GM19467 (cell line): ENCODE measurements around the gene NDUFB1.

ENCODE experiments used
- ATAC-seq: cut with Tn5 transposase; IDR thresholded peaks from one replicate; pipeline ENCODE4 v1.9.1; 2021; ENCODE audit warnings: mild to moderate bottlenecking, moderate library complexity; ENCODE audit not compliant: unreplicated experiment

NDUFB1 gene

DNA sequence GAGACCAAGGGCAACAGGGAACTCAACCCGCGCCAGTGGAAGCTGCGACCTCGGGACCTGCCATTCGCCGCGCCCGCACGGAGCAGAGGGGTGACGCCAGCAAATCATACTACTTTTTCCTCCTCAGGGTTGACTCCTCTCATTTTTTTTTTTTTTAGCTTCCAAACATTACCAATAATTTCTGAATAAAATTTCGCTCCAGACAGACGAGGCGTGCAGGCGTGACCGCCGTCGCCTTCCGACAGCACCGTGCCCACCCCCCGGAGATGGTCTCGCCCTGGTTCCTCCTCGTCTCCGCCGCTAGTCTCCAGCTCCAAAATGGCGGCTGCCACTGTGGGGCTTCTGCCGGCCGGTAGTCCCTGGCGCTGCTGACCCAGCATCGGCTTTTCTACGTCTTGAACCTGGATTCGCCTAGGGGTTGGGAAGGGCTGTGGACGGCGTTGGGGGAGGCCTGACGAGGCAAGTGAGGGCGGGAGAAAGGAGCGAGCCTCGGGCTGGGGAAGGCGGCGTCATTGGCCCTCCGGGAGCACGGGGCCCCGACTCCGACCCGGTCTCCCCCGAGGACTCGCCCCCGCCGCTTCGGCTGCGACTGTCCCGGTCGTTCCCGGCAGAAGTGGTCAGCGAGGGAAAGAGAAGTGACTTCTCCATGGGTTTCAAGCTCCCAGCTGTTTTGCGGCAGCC is at the start of gene NDUFB1, which contains the start of gene CPSF2:
NDUFB1 (minus strand) TSS at position 37 of the 681 bp plus-strand sequence. CDS start 4,069 bp downstream, outside the sequence.
CPSF2 (plus strand) TSS at position 300 of the 681 bp plus-strand sequence. CDS start 9,016 bp downstream, outside the sequence.
- ATAC-seq: peak; percentile 75

DNA sequence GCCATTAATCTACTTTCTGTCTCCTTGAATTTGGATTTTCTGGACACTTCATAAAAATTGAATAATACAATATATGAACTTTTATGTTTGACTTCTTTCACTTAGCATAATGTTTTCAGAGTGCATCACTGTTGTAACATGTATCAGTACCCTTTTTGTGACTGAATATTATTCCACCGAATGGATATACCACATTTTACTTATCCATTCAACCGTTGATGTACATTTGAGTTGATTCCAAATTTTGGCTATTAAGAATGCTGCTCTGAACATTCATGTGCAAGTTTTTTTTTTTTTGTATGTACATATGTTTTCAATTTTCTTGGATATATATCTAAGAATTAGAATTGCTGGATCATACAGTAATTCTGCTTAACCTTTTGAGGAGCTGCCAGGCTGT is 43.5 kb upstream of the NDUFB1 start:
- no peak for ATAC-seq

DNA sequence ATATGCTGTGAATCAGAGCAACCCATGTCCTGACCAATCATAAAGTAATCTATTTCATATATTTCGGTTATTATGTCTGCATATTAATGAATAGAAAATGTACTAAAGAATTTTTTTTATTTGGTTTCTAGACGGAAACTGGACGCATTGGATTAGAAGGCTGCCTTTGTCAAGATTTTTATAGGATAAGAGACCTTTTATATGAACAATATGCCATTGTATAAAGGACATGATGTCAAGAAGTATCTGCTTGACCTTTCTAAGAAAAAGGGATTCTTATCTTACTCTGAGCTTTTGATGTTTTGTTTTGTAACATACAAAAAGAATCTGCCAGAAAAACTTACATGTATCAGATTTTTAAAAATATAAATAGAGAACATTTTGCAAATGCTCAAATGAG is 40.0 kb upstream of the NDUFB1 start:
- ATAC-seq: no peak

DNA sequence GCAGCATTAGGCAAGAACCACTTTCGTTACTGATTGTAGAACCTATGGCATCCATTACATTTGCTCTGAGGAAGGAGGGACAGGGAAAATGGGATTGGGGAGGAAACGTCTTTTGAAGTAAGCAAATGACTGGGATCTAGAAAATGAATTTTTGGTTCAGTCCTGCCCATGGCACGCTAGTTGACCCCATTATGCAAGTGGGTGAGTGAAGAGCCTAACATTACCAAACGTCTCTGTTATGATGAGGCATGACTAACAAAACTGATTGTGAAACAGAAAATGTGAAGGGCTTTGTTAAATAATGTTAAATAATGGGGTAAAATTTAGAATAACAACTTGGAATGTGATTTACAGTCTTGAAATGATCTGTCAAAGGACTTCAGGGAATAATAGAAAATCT is 39.1 kb upstream of the NDUFB1 start:
- ATAC-seq: no peak

DNA sequence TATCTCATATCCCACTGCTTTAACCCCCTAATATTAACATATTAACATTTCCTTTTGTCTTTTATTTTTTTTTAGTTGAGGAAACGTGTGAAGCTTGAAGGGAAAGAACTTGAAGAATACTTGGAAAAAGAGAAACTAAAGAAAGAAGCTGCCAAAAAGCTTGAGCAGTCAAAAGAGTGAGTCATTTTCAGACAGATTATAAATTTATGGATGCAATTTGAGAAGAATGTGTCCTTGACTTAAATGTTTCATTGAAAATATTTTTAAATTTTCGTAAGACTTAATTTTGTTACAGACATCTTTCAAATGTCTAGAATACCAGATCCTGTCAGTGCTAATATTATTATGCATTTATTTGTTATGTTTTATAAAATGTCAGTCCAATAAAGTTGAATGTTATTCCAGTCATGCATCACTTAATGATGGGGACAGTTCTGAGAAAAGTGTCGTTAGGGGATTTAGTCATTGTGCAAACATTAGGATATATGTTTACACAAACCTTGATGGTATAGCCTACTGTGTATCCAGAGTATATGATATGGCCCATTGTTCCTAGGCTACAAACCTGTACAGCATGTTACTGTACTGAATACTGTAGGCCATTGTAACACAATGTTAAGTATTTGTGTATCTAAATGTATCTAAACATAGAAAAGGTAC is 32.9 kb upstream of the NDUFB1 start:
- no peak for ATAC-seq

DNA sequence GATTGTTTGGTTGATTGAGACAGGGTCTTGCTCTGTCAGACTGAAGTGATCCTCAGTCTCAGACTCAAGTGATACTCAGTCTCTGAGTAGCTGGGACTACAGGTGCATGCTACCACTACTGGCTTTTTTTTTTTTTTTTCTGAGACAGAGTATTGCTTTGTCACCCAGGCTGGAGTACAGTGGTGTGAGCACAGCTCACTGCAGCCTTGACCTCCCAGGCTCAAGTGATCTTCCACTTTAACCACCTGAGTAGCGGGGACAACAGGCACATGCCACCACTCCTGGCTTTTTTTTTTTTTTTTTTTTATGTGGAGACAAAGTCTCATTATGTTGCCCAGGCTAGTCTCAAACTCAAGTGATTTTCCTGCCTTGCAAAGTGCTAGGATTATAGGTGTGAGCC is 32.1 kb upstream of the NDUFB1 start:
- ATAC-seq: no peak

DNA sequence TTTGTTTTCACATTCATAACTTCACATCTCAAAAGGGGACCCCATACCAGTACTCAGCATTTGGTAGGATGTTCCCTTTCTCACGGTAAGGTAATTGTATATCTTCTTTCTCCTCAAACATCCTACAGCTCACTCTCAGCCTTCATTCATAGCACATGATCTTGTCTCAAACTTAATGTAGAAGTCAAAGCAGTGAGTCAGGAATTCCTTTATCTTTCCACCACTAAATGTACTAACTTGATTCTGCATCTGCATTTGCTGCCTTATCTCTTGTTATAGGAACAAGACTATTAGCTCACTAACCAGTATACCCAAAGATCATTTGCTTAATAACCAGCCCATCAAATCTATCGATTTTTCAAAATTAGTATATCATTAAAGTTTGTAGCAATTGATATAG is 23.2 kb upstream of the NDUFB1 start:
- ATAC-seq: no peak

DNA sequence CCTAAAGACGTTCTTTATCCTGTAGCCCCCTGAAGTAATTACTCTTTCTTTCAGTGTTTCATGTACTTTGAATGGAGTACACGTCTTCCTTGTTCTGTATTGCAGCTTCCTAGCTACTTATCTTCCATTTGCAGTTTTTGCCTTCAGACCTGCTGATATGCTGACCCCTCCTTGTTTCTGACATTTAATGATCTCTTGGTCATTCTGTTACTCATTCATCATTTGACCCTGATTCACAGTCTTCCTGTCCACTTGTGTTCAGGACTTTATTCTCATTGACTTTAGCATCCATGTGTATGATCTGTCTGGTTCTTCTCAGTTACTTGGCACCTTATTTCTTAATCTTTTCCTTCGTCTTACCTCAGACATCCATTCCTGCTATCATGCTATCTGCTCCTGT is 22.5 kb upstream of the NDUFB1 start:
- no peak for ATAC-seq

DNA sequence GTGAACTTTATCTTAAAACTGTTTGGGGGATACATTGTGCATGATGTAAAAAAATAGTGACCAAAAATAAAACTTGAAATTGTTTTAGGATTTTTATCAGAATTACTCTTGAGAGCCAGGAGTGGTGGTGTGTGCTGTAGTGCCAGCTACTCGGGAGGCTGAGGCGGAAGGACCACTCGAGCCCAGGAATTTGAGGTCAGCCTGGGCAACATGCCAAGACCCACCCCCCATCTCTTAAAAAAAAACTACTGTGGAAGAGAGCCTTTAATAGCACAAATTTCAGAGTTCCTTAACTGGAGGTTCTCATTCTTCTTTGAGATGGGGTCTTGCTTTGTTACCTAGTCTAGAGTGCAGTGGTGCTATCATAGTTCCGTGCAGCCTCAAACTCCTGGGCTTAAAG is 21.8 kb upstream of the NDUFB1 start:
- ATAC-seq: no peak

DNA sequence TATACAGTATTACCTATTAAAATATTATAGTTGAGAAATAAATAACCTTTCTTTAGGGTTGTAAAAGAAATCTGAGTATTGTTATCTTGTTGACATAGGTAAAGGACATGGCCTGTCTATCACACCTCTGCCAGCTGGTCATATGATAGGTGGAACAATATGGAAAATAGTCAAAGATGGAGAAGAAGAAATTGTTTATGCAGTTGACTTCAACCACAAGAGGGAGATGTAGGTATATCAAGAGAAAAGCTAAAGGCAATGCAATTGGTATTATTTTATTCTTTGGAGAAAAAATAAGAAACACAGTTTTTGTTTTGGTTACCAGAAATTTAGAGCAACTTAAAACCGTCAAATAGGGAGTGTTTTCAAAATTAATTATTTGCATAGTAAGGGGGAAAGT is 13.8 kb upstream of the NDUFB1 start:
- ATAC-seq: no peak

DNA sequence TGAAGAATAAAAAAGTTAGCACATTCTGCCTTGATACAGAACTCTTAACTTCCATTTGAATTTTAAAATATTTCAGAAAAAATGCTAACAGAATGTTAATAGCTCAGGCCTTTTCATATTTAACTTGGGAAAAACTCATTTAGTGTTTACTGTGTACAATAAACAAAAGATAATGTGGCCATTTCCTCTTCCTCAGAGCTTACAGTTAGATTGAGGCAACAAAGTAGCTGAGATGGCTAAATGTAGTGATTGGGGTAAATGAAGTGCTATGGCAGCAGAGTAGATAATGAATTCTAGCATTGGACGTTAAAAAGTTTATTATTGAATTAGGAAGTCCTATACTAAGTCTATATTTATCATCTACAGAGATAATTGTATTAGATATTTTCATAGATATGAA is 12.9 kb upstream of the NDUFB1 start:
- no peak for ATAC-seq

DNA sequence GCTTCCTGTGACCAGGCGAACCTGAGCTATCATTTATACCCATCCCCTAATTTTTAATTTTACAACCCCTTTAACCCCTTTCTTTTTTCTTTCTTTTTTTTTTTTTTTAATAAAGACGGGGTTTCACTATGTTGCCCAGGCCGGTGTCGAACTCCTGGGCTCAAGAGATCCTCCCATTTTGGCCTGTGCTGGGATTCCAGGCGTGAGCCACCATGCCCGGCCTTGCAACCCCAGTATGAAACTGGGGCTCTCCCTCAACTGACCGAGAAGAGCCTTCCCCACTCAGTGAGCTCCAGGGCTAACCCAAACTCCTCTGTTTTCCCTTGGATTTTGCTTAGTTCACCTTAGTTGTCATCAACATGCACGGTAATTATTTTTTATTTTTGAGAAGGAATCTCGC is 1.3 kb upstream of the NDUFB1 start:
- ATAC-seq: no peak

DNA sequence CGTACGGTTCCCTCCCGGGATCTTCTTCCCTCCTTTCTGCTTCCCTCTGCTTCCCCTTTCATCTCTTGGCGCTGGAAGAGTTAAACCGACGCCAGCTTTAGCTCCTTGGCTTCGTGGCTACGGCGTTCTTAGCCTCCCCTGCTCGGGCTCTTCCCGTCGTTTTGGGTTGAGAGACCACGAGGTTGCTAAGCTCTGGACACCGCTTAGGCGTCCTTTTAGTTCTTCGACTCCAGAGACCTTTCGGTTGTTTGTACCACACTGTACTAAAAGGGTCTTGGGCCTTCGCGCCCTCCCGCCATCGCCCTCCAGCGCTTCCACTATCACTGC is 808 bp upstream of the NDUFB1 start:
- ATAC-seq: no peak

DNA sequence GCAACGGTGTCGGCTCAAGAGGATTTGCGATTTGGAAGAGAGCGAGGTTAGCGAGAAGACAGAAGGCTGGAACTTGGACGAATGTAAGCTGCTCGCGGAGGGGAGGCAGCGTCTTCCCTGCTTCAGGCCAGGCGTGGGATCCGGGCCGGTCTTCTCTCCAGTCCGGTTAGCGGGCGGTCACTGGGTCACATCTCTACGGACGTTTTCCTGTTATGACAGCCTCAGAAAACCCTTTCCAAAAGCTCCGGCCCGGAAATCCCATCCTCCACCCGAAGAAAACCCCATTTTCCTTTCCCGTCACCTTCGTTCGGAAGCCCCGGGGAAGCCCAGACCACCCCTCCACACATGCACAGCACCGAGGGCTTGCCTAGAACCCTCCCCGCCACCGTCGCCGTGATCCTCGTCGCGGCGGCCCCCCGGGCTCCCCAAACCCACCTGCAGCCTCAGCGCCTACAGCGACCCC is 268 bp downstream of the NDUFB1 start:
- ATAC-seq: peak; percentile 12

DNA sequence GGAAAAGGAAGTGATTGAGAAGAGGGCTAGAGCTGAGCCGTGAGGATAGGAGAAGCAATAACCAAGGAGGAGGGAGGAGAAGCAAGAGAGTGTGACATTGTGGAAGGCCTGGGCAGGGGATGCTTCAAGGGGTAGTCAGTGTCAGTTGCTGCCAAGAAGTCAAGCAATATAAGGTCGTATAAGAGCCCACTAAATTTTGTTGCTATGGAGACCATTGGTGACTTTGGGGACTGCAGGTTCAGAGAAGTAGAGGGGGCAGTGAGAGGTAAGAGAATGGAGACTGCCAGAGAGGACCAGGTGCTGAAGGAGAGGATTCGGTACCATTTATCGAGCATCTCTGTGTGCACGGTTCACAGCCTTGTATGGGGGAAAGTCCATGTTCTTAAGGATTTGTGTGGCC is 12.0 kb downstream of the NDUFB1 start:
- no peak for ATAC-seq

DNA sequence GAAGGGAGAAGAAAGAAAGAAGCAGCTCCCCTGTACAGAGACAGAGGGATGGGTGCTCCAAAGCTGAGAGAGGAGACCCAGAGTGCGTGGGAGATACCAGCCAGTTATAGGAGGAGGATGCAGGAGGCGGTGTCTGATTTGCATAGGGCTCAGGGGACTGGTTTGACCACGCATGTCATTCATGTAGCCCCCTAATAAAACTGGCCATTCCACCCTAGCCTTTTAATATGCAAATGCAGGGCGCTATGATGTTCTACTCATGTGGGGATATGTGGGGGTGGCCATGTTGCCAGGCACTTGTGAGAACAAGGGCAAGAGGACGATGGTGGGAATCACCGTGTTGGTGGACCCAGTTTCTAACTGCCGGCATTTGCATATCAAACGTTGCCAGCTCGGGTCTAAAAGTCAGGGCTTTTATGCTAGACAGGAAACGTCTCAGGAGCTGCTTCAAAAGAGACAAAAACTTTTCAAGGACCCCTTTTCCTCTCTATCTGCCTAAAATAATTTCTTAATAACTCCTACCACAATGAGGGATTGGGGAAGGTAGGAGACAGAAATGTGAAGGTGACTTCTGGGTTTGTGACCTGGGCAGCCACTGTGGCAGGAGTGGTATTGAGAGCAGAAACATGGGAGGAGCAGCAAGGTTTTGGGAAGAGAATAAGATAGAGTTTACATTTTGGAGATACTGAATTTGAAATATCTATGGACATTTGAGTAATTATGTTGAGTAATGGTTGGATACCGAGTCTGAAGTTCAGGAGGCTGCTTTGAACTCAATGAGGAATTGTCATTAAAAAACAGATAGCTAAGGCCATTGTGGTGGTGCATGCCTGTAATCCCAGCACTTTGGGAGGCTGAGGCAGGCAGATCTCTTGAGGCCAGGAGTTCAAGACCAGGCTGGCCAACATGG is 12.9 kb downstream of the NDUFB1 start:
- no peak for ATAC-seq

DNA sequence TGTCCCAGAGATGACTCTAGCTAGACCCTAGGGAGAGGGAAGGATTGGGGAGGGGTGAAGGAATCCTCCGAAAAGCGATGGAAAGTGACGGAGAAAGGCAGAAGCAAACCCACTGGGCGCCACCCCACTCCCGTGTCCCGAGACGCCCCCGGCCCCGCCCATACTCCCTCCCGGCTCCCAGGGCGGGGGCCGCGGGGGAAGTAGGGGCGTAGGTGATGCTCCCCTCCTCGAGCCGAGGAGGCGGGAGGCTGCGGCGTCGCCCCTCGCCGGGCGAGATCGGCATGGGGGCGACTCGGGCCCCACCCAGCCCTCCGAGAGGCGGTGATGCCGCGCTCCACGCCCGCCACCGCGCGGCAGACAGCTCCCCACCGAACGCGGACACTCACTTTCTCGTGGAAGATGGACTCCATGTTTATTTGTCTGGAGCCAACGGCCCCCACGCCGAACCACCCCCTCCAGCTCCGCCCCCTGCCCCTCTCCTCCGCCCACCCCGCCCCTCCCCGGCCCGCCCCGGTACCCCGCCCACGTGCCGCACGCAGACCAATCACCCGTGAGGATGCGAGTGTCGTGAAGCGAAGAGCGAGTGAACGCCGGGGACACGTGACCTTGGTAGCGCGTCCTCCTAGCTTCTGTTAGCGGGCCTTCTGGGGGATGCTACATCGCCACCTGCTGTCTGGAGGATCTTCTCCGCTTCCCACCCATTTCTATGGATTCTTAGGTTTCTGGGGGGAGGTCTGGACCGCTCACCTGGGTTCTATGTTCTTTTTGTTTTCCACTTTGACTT is 15.2 kb downstream of the NDUFB1 start, which contains the start of gene ATXN3:
ATXN3 (minus strand) TSS at position 440 of the 784 bp plus-strand sequence; CDS start at position 410, 30 bp downstream.
- ATAC-seq: peak; percentile 86

DNA sequence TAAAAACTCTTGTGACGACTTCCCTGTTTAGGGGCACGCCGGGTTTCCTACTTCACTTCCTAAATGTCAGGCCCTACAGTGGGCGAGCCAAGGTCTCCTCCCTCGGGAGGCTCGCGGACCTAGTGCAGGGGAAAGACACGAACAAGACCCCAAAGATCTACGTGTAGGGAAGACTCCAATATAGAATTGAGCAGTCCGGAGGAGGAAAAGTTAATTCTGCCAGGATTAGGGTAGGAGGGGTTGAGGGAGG is 15.7 kb downstream of the NDUFB1 start:
- peak; percentile 19 for ATAC-seq

DNA sequence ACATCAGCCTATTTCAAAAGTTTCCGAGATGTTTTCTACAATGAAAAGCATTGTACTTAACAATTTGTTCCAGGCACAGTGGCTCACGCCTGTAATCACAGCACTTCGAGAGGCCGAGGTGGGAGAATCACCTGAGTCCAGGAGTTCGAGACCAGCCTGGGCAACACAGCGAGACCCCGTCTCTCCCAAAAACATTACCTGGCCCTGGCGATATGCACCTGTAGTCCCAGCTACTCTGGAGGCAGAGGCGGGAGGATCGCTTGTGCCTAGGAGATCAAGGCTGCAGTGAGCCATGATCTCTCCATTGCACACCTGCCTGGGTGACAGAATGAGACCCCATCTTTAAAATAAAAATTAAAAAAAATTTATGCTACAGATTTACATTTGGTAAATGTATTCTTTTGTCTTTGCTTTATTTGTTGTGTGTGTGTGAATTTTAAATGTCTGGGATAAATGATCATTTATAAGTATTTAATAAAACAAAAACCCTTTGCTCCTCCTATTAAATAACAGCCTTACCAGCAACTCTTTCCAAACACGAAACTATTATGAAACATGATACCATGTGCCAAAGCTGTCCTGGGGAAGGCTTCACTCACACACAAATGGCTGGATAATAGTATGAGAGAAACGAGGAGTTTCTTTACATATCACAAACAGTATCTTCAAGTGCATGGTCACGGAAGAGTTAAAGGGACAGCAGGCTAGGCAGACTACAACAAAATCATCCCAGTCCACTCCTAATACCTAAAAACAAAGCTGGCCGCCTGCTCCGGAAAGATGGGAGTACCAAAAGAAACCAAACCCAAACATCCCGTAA is 16.2 kb downstream of the NDUFB1 start:
- no peak for ATAC-seq

DNA sequence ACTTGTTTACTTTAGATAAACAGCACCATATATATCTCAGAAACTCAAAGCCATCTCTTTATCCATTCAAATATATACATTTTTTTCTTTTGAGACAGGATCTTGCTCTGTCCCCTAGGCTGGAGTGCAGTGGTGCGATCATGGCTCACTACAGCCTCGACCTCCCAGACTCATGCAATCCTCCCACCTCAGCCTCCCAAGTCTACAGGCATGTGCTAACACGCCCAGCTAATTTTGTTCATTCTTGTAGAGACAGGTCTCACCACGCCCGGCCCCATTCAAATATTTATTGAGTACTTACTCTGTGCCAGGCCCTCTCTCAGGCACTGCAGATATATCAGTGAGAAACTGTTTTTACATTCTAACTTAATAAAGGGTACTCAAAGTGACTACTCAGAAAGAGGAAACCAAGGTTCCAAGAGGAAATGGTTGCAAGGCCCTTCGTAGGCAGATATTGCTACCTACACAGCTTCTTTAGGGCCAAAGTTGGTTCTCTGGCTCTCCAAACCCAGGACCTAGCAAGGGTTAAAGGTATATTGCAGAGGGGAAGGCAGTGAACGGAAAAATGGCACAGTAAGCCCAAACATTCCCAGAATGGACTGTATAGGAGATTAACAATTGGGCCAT is 18.0 kb downstream of the NDUFB1 start:
- ATAC-seq: no peak
